HG02938 (cell line): ENCODE data around the gene UNC119.

Experiments used
- ATAC-seq: cut with Tn5 transposase; IDR thresholded peaks from one replicate; pipeline ENCODE4 v1.9.1; 2021; ENCODE audit warnings: mild to moderate bottlenecking, moderate library complexity; ENCODE audit not compliant: unreplicated experiment

UNC119 gene

GRCh38 chr17:28545141-28545503, 7.3 kb downstream of the UNC119 start:
- ATAC-seq: no peak

DNA sequence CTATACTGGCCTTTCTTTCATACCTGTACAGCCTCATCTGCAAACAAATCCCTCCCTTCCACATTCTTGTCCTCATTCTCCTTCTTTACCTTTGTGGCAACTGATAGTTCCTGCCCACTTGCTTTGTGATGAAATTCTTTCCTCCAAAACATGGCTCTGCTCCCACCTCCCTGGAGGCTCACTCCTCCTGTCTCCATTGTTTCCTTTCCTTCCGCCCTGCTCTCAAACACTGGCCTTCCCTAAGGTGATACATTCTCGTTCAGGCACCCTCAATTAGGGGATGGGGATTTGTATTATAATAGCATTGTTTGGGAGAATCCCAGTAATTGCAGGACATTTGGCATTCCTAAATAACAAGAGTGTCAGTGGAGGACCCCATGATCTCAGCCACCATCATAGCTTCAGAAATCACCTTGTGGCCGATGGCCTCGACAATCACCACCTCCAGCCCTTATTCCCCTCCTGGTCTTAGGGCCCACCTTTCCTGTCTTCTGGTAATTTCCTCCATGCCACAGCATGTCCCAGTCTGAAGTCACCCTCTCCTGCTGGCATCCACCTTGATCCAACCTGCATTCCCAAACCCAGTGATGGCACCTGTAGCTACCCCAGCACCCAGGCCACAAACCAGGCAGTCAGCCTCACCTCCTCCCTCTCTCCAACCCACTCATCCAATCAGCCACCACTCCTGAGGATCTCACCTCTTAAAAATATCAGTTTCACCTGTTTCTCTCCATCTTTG, 7.9 kb downstream of the UNC119 start:
- ATAC-seq: no peak

GRCh38 chr17:28541439-28541838, 11.0 kb downstream of the UNC119 start:
- ATAC-seq: no peak

DNA sequence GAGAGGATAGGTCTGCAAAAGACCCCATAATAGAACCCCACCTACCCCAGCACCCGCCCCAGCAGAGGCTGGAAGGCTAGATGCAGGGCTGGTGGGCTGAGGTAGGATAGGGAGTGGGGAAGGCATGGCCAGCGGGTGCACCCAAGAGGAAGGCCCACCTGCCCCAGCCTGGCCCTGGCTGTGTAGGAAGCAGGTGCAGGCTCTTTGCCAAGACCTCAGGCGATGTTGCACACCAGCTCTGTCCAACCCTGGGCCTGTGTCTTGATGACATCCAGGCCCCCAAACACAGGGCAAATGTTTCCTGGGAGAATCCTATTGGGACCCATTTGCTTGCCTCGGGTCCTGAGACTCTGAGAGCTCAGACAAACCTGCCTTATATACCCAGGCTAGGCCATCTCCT, 12.2 kb downstream of the UNC119 start:
- ATAC-seq: no peak

DNA sequence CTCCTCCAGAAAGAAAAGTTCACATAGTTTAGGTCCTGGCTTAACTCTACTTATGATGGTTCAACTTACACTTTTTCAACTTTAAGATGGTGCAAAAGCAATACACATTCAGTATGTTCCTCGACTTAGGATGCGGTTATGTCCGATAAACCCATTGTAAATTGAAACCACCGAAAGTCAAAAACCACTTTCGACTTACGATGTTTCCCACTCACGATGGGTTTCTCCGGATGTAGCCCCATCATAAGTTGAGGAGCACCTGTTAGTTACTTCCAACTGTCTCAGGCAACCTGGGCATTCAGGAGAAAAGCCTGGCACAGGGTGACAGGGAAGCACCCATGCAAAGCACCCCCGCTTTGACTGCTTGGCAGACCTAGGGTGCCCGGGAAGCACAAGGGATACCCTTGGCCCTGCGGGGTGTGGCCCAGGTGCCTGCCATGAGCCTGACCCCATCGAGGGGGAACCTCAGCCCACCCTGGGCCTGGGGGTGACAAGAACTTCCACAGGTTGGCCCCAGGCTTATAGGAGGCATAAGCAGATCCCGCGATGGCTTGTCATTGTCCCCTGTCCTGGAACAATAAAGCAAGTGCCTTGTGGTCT, 14.0 kb downstream of the UNC119 start:
- ATAC-seq: no peak

- no peak for ATAC-seq
These were observed 15.2 kb downstream of the UNC119 start for GRCh38 chr17:28537219-28537610.

- no peak for ATAC-seq
These were observed 15.7 kb downstream of the UNC119 start for GRCh38 chr17:28536532-28537218.

GRCh38 chr17:28534740-28535375, 17.6 kb downstream of the UNC119 start:
- ATAC-seq: no peak

DNA sequence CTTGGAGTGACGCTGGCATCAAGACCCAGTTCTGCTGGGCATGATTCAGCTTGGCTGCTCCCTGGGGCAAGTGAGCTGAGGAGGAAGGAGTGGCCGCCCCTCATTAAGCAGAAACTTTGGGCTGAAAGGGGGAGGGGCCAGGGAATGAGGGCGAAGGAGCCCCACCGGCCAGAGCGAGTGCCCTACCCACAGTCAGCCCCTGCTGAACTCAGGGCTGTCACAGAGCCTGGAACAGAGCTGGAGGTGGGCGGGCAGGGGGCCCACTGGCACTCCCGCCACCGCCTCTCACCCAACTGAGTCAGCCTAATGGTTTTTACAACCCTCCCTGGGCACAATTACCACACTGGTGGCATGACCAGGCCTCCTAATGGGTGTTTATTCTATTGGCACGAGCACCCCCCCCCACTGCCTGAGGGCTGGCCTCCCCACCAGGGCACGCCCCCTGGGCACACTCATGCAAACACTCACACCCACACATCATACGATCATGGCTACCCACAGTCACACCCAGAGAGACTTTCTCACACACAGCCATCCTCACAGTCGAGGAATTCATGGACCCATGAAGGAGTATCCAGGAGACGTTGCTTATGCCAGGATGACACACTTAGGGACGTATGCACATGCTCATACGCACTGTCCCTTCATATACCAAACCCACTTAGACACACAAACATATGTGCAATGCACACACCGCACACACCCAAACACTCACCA, 19.2 kb downstream of the UNC119 start:
- no peak for ATAC-seq

DNA sequence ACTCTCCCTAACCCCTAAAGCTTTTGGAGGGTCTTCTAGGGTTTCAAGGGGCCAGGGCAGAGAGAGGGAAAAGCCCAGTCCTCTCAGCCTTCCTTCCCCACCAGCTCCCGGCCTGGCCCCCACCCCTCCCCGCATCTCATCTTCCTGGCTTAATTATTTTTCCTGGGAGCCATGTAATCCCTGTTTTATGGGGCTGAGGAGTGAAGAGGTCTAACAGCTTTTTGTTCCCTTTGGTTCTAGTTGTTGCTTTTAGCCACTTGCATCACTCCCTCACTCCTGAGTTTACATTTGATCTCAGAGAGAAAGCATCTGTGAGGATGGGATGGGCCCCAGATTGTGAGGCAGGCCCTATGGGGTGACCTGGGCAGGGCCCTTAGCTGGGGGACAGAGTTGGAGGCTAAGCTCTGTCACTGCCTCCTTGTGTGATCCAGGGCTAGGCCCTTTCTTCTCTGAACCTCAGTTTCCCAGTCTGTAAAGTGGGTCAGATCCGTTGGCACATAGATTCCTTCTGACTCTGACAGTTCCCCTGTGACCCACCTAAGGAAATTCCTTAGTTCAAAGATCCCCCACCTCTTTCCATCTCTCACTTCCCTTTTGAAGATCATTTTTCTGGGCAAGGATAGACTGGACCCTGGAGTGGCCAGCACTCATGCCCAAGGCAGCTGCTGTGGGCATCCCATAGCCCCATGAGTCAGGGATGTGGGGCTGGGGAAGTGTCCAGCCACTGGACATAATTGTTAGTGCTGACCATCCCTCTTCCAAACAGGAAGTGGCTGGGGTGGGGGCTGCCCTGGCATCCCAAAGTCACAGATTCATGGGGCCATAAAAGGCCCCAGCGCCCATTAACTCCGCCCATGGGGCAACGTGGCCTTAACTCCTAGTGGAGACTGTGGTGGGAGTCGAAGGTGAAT, 20.1 kb downstream of the UNC119 start:
- no peak for ATAC-seq

- no peak for ATAC-seq
These were observed 21.5 kb downstream of the UNC119 start for GRCh38 chr17:28530926-28531325.

DNA sequence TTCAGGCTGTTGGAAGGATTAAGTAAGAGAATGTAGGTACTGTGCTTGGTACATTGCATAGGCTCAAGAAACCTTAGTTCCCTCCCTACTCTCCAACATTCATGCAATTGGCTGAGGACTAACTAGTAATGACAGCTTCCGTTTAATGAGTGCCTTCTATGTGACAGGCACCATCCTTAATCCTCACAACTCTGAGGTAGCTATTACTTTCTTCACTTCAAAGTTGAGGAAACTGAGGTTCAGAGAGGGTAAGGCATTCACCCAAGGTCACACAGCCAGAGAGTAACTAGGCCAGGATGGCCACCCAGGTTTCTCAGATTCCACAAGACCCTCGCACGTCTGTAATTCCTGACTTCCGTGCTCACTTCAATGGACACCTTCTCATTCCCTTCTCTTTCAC, 22.2 kb downstream of the UNC119 start:
- ATAC-seq: no peak

GRCh38 chr17:28529013-28529400, 23.4 kb downstream of the UNC119 start:
- ATAC-seq: no peak

GRCh38 chr17:28528327-28529012, 24.0 kb downstream of the UNC119 start:
- ATAC-seq: no peak

DNA sequence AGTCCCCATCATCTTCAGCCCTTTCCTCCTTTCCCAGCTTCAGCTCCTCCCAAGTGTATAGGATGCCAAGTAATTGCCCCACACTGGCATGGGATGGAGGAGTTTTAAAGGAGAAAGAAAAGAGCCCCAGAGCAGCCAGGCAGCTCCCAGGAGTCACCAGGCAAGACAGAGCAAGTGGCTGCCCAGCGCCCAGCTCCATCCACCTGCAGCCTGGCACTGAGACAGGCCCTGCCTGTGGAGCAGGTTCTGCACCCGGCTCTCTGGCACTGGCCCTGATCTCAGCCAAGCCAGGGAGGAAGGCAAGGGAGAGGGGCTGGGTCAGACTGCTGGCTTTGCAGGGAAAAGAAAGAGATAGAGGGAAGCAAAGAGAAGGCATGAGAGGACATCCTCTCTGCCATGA, 24.6 kb downstream of the UNC119 start:
- ATAC-seq: no peak

- no peak for ATAC-seq
These were observed 25.2 kb downstream of the UNC119 start for GRCh38 chr17:28527181-28527681.

- no peak for ATAC-seq
These were observed 26.0 kb downstream of the UNC119 start for GRCh38 chr17:28526381-28526780.

DNA sequence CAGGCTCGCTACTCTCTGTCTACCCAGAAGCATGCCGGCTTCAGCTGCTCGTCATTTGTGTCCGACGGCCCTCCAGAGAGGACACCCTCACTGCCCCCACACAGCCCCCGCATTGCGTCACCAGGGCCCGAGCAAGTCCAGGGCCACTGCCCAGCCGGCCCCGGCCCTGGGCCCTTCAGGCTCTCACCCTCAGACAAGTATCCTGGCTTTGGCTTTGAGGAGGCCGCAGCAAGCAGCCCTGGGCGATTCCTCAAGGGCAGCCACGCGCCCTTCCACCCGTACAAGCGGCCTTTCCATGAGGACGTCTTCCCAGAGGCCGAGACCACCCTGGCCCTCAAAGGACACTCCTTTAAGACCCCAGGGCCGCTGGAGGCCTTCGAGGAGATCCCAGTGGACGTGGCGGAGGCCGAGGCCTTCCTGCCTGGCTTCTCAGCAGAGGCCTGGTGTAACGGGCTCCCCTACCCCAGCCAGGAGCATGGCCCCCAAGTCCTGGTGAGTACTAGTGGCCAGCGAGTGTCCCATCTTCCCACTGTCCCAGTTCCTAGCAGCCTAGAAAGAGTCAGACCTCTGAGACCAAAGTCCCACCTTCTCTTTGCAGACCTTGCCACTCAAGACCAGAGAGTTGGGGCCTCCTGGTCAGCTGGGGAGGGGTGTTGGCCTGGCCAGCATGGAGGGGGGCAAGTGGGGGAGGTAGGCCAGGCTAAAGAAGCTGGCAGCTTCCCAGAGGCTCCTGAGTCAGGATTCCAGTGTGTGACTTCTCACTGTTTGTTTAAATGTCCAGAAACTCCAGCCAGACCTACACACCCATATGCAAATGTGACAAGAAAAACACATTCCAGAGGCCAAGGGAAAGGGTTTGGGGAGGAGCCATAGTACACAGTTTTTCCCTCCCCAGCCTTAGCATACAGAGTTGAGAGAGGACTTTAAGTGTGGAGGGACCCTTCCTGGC, 27.7 kb downstream of the UNC119 start:
- ATAC-seq: no peak
